Esophagus (tissue), 2 donors: Measurements from ENCODE around the gene OST4. TPM values are rescaled to one million over a fixed set of nuclear protein-coding genes. Genes with fewer than 3 reads are reported as not detected.

ENCODE experiments used
- H3K27ac ChIP-seq, 2 donors: one replicate each; pipeline ENCODE4 v1.5.1; 2013; ENCODE audit warnings: low read depth in 2 of 2, mild to moderate bottlenecking in 2 of 2, inconsistent platforms in 1 of 2, low read length in 1 of 2, moderate library complexity in 1 of 2
- H3K27me3 ChIP-seq, 2 donors: one replicate each; pipeline ENCODE4 v1.6.1; 2013; ENCODE audit warnings: low read length in 2 of 2, control low read depth in 1 of 2, mild to moderate bottlenecking in 1 of 2; ENCODE audit not compliant: insufficient read depth in 2 of 2, control insufficient read depth in 1 of 2
- H3K36me3 ChIP-seq, 2 donors: one replicate each; pipeline ENCODE4 v1.6.1; 2013; ENCODE audit warnings: low read length in 1 of 2; ENCODE audit not compliant: control insufficient read depth in 2 of 2, insufficient read depth in 2 of 2
- H3K4me1 ChIP-seq, 2 donors: one replicate each; pipeline ENCODE4 v1.6.1; 2013; ENCODE audit warnings: low read length in 1 of 2; ENCODE audit not compliant: control insufficient read depth in 2 of 2, insufficient read depth in 2 of 2
- H3K4me3 ChIP-seq, 2 donors: one replicate each; pipeline ENCODE4 v1.5.1; 2013; ENCODE audit warnings: low read length in 2 of 2, mild to moderate bottlenecking in 2 of 2, low read depth in 1 of 2, moderate library complexity in 1 of 2
- H3K9me3 ChIP-seq, 2 donors: one replicate each; pipeline ENCODE4 v1.6.1; 2013; ENCODE audit warnings: mild to moderate bottlenecking in 2 of 2, low read depth in 1 of 2, low read length in 1 of 2, moderate library complexity in 1 of 2; ENCODE audit not compliant: control insufficient read depth in 2 of 2, insufficient read depth in 1 of 2
- WGBS, 2 donors: extraction: QIAGEN DNeasy Blood & Tissue Kit; methylation state at CpG; one replicate each; pipeline ENCODE4 v1.1.7; 2013; 5-methylcytosine and 5-hydroxymethylcytosine counted together
- polyA plus RNA-seq, 2 donors: library from polyadenylated mRNA; stranded (reverse); fragments of 200-250 nt; gene quantifications; one replicate each; pipeline ENCODE4 v1.2.3, GENCODE V29; 2013
- donor health status: healthy with polysubstance abuse.
- donor health status: Bipolar disorder and iron deficiency.

Gene OST4
- polyA plus RNA-seq, 2 donors, result 203 to 358 TPM

GRCh38 chr2:27071990-27072830, 756 bp upstream of the OST4 start:
- peaks cover 2 to 3% of the 10 kb centered on the region in 2 donors for H3K4me1 ChIP-seq
- H3K9me3 ChIP-seq, result no peaks in the 10 kb centered on the region
- peak overlapping the region; percentile 83 to 95 for H3K4me3 ChIP-seq
- WGBS, 2 donors, result 7% methylated on average over 29 to 34 of the region's 34 CpGs
- peak overlapping the region; percentile 92 for H3K27ac ChIP-seq
- H3K27me3 ChIP-seq, result no peaks in the 10 kb centered on the region
- H3K36me3 ChIP-seq, result peaks cover 0 to 8% of the 10 kb centered on the region in 2 donors

GRCh38 chr2:27070653-27071276, 689 bp downstream of the OST4 start:
- Histone ChIP-seq H3K36me3 (peaks cover 0 to 10% of the 10 kb centered on the region in 2 donors), H3K27me3 (no peaks in the 10 kb centered on the region), H3K9me3 (no peaks in the 10 kb centered on the region), H3K4me3 (peak overlapping the region; percentile 83 to 95), H3K27ac (peak overlapping the region; percentile 93 to 97), H3K4me1 (peaks cover 2 to 3% of the 10 kb centered on the region in 2 donors)
- WGBS, 2 donors, result 2 to 5% methylated on average over 11 of the region's 11 CpGs

- Histone ChIP-seq H3K27me3 (no peaks in the 10 kb centered on the region), H3K36me3 (peaks cover 0 to 11% of the 10 kb centered on the region in 2 donors), H3K4me1 (peaks cover 2 to 3% of the 10 kb centered on the region in 2 donors), H3K27ac (peak overlapping the region in 1 of 2 donors; percentile 97), H3K9me3 (no peaks in the 10 kb centered on the region), H3K4me3 (peak overlapping the region in 1 of 2 donors; percentile 95)
- 77 to 82% methylated on average over 8 of the region's 8 CpGs for WGBS, 2 donors
Measured at GRCh38 chr2:27069961-27070618, 1.4 kb downstream of the OST4 start.

GRCh38 chr2:27069436-27069835, 2.0 kb downstream of the OST4 start:
- peaks cover 0 to 11% of the 10 kb centered on the region in 2 donors for H3K36me3 ChIP-seq
- 93% methylated on average over 6 of the region's 6 CpGs for WGBS, 2 donors
- H3K4me1 ChIP-seq, result peaks cover 2 to 3% of the 10 kb centered on the region in 2 donors
- H3K4me3 ChIP-seq, result no peak overlapping the region
- no peaks in the 10 kb centered on the region for H3K27me3 ChIP-seq
- H3K9me3 ChIP-seq, result no peaks in the 10 kb centered on the region
- H3K27ac ChIP-seq, result peak overlapping the region in 1 of 2 donors; percentile 35

- Histone ChIP-seq H3K27me3 (no peaks in the 10 kb centered on the region), H3K27ac (no peak overlapping the region), H3K9me3 (no peaks in the 10 kb centered on the region), H3K36me3 (peaks cover 0 to 11% of the 10 kb centered on the region in 2 donors), H3K4me3 (no peak overlapping the region), H3K4me1 (peaks cover 0 to 3% of the 10 kb centered on the region in 2 donors)
- WGBS, 2 donors, result 92 to 93% methylated on average over 5 of the region's 5 CpGs
Measured at GRCh38 chr2:27067385-27067784, 4.1 kb downstream of the OST4 start.

- H3K4me1 ChIP-seq, result no peaks in the 10 kb centered on the region
- no peak overlapping the region for H3K27ac ChIP-seq
- 81 to 87% methylated on average over 3 of the region's 3 CpGs for whole genome bisulfite sequencing, 2 donors
- peaks cover 0 to 11% of the 10 kb centered on the region in 2 donors for H3K36me3 ChIP-seq
- H3K27me3 ChIP-seq, result no peaks in the 10 kb centered on the region
- H3K4me3 ChIP-seq, result no peak overlapping the region
- H3K9me3 ChIP-seq, result no peaks in the 10 kb centered on the region
Measured at GRCh38 chr2:27065128-27065527, 6.3 kb downstream of the OST4 start.

- H3K27ac ChIP-seq, result no peak overlapping the region
- H3K4me1 ChIP-seq, result no peaks in the 10 kb centered on the region
- 89 to 90% methylated on average over 3 of the region's 3 CpGs for WGBS, 2 donors
- peaks cover 6 to 12% of the 10 kb centered on the region in 2 donors for H3K36me3 ChIP-seq
- no peaks in the 10 kb centered on the region for H3K9me3 ChIP-seq
- H3K27me3 ChIP-seq, result no peaks in the 10 kb centered on the region
- H3K4me3 ChIP-seq, result no peak overlapping the region
Measured at GRCh38 chr2:27060323-27060722, 11.1 kb downstream of the OST4 start.

GRCh38 chr2:27059141-27059820, 12.2 kb downstream of the OST4 start:
- H3K27ac ChIP-seq, result no peak overlapping the region
- WGBS, 2 donors, result 71 to 79% methylated on average over 15 of the region's 15 CpGs
- H3K36me3 ChIP-seq, result peaks cover 12 to 14% of the 10 kb centered on the region in 2 donors
- no peaks in the 10 kb centered on the region for H3K4me1 ChIP-seq
- no peak overlapping the region for H3K4me3 ChIP-seq
- no peaks in the 10 kb centered on the region for H3K27me3 ChIP-seq
- H3K9me3 ChIP-seq, result no peaks in the 10 kb centered on the region

- Histone ChIP-seq H3K9me3 (no peaks in the 10 kb centered on the region), H3K4me3 (no peak overlapping the region), H3K4me1 (no peaks in the 10 kb centered on the region), H3K27ac (no peak overlapping the region), H3K36me3 (peaks cover 12 to 20% of the 10 kb centered on the region in 2 donors), H3K27me3 (no peaks in the 10 kb centered on the region)
- WGBS, 2 donors, result 91 to 94% methylated on average over 10 of the region's 10 CpGs
Measured at GRCh38 chr2:27058210-27058609, 13.2 kb downstream of the OST4 start.
